Nephron (organoid): ENCODE measurements around the gene CRYGB.

Experiments
- H3K27ac Mint-ChIP-seq, 3 experiments: 2 replicates each; pipeline ENCODE4 v1.8.0; 2020; ENCODE audit warnings: mixed read lengths in 3 of 3, mild to moderate bottlenecking in 2 of 3, moderate library complexity in 1 of 3
- H3K27me3 Mint-ChIP-seq: 2 replicates; pipeline ENCODE4 v1.8.0; 2021; ENCODE audit warnings: low read depth, mild to moderate bottlenecking, moderate library complexity, mixed read lengths
- H3K36me3 Mint-ChIP-seq: 2 replicates; pipeline ENCODE4 v1.8.0; 2020; ENCODE audit warnings: low read depth, mixed read lengths
- H3K4me1 Mint-ChIP-seq: 2 replicates; pipeline ENCODE4 v1.8.0; 2020; ENCODE audit warnings: mixed read lengths
- H3K4me3 Mint-ChIP-seq, 3 experiments: 2 replicates each; pipeline ENCODE4 v1.8.0; 2020; ENCODE audit warnings: mild to moderate bottlenecking in 3 of 3, mixed read lengths in 3 of 3, moderate library complexity in 2 of 3
- H3K9me3 Mint-ChIP-seq: 2 replicates; pipeline ENCODE4 v1.8.0; 2020; ENCODE audit warnings: mixed read lengths
- TF ChIP-seq, protein P1 (sequence below), 3 experiments: fragments of 200-600 bp; sonication (generic); IDR thresholded peaks; one replicate each; pipeline ENCODE4 v1.5.0; 2021; ENCODE audit warnings: antibody characterized with exemption in 3 of 3; ENCODE audit not compliant: unreplicated experiment in 3 of 3

Gene CRYGB

DNA sequence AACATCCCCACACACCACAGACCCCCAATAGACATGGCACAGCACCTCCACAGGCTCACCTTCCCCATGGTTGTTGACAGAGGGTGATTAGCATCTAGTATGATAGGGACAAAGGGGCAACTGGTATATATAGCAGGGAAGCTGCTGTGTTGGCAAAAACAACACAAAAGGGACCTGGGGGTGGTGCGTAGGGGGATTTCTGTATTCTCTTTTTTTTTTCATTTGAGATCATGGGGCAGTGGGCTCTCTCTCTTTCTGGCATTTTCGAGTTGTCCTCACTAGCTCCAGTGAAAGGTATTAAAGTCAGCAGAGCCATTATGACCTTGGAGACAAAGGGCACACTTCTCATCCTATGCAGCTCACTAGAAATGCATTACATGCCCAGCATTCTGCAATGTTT, 17.5 kb upstream of the CRYGB start, which contains the start of gene CRYGA:
TSS of gene CRYGA (minus strand) at position 101 of the 400 bp plus-strand sequence. CDS start at position 68, 33 bp downstream.
- H3K36me3 Mint-ChIP-seq, result no peaks in the 10 kb centered on the region
- no peaks in the 10 kb centered on the region for H3K9me3 Mint-ChIP-seq
- no peak within 1 kb of the TSS for H3K27ac Mint-ChIP-seq
- no peaks in the 10 kb centered on the region for H3K4me1 Mint-ChIP-seq
- TF ChIP-seq, protein P1, sequence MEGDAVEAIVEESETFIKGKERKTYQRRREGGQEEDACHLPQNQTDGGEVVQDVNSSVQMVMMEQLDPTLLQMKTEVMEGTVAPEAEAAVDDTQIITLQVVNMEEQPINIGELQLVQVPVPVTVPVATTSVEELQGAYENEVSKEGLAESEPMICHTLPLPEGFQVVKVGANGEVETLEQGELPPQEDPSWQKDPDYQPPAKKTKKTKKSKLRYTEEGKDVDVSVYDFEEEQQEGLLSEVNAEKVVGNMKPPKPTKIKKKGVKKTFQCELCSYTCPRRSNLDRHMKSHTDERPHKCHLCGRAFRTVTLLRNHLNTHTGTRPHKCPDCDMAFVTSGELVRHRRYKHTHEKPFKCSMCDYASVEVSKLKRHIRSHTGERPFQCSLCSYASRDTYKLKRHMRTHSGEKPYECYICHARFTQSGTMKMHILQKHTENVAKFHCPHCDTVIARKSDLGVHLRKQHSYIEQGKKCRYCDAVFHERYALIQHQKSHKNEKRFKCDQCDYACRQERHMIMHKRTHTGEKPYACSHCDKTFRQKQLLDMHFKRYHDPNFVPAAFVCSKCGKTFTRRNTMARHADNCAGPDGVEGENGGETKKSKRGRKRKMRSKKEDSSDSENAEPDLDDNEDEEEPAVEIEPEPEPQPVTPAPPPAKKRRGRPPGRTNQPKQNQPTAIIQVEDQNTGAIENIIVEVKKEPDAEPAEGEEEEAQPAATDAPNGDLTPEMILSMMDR (IDR thresholded peaks at IDR 0.05; ENCODE audit: unreplicated experiment in 3 of 3), result no peak
- no peaks in the 10 kb centered on the region for H3K27me3 Mint-ChIP-seq
- H3K4me3 Mint-ChIP-seq, result no peak within 1 kb of the TSS

DNA sequence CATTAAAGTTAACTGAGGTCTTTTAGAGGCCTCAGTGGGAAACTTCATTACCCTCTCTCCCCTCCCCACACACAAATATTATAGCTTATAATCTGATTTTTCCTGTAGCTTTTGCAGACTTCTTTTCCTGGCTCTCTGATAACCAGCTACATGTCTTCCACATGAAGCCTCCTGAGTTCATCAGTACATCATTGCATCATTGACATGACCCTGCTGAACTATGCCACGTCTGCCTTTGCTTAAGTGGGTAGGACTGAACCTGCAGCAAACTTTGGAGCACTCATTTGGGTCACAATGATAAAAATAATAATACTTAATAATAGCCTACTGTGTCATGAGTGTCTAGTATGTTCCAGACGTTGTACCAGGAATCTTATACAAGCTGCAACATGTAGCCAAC, 10.5 kb upstream of the CRYGB start:
- Mint-ChIP-seq H3K27ac (no peak overlapping the region), H3K9me3 (no peaks in the 10 kb centered on the region), H3K27me3 (no peaks in the 10 kb centered on the region), H3K36me3 (no peaks in the 10 kb centered on the region), H3K4me1 (no peaks in the 10 kb centered on the region), H3K4me3 (no peak overlapping the region)
- TF ChIP-seq, protein P1 (IDR thresholded peaks at IDR 0.05; ENCODE audit: unreplicated experiment in 3 of 3), result no peak

DNA sequence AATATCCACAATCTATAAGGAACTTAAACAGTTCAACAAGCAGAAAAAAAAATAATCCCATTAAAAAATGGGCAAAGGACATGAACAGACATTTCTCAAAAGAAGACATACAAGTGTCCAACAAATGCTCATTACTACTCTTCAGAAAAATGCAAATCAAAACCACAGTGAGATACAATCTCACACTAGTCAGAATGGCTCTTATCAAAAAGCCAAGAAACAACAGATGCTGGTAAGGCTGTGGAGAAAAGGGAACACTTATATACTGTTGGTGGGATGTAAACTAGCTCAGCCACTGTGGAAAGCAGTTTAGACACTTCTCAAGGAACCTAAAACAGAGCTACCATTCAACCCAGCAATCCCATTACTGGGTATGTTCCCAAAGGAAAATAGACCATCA, 7.2 kb upstream of the CRYGB start:
- no peaks in the 10 kb centered on the region for H3K27me3 Mint-ChIP-seq
- H3K4me1 Mint-ChIP-seq, result no peaks in the 10 kb centered on the region
- TF ChIP-seq, protein P1 (IDR thresholded peaks at IDR 0.05; ENCODE audit: unreplicated experiment in 3 of 3), result no peak
- H3K36me3 Mint-ChIP-seq, result no peaks in the 10 kb centered on the region
- H3K9me3 Mint-ChIP-seq, result peaks cover 9% of the 10 kb centered on the region
- no peak overlapping the region for H3K4me3 Mint-ChIP-seq
- no peak overlapping the region for H3K27ac Mint-ChIP-seq

DNA sequence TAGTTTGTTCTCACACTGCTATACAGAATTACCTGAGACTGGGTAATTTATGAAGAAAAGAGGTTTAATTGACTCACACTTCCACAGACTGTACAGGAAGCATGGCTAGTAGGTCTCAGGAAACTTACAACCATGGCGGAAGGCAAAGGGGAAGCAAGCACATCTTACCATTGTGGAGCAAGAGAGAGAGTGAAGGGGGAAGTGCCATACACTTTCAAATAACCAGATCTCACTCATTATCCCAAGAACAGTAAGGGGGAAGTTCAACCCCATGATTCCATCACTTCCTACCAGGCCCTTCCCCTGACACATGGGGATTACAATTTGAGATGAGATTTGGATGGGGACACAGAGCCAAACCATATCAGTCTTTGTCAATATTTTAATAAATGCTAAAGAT, 5.0 kb upstream of the CRYGB start:
- Mint-ChIP-seq H3K27me3 (peaks cover 4% of the 10 kb centered on the region), H3K4me1 (no peaks in the 10 kb centered on the region), H3K4me3 (no peak overlapping the region), H3K27ac (no peak overlapping the region), H3K36me3 (no peaks in the 10 kb centered on the region), H3K9me3 (peaks cover 9% of the 10 kb centered on the region)
- TF ChIP-seq, protein P1 (IDR thresholded peaks at IDR 0.05; ENCODE audit: unreplicated experiment in 3 of 3), result no peak

DNA sequence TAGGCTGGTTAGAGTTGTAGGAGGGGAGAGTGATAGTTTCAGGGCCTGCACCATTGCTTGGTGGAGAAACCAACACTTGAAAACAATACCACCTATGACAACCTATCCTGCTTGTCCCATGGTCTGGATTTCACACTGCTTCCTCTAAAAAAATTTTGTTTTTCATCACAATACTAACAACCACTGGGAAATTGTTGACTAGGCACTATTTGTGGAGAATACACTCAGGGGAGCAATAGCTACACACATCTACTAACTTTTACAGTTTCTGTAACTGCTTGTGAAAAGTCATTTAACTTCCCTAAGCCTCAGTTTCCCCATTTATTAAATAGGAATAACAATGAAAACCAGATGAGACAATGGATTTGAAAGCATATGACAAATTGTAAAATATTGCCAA, 4.1 kb upstream of the CRYGB start:
- Mint-ChIP-seq H3K27ac (no peak overlapping the region), H3K36me3 (no peaks in the 10 kb centered on the region), H3K4me3 (no peak overlapping the region), H3K27me3 (peaks cover 4% of the 10 kb centered on the region), H3K9me3 (peaks cover 9% of the 10 kb centered on the region), H3K4me1 (no peaks in the 10 kb centered on the region)
- TF ChIP-seq, protein P1 (IDR thresholded peaks at IDR 0.05; ENCODE audit: unreplicated experiment in 3 of 3), result no peak

DNA sequence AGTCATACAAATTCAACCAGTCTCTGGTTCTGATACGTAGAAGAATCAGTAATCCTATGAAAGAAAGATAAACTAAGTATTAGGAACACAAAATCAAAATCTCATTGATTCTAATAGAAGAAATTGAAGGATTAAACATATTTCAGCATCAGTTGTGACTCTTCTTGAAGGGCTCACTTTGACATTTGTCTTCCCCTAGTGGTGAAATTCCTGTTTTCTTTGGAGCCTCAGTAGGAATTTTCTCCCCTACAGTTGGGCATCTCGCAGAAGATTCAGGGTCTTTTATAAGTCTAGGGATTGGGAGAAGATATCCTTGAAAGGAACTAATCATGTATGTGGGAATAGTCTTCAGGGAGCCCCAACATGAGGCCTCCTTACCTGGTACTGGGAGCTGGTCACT, 2.8 kb upstream of the CRYGB start:
- Mint-ChIP-seq H3K4me3 (no peak overlapping the region), H3K4me1 (peaks cover 4% of the 10 kb centered on the region), H3K9me3 (peaks cover 9% of the 10 kb centered on the region), H3K27ac (no peak overlapping the region), H3K36me3 (no peaks in the 10 kb centered on the region), H3K27me3 (peaks cover 4% of the 10 kb centered on the region)
- TF ChIP-seq, protein P1 (IDR thresholded peaks at IDR 0.05; ENCODE audit: unreplicated experiment in 3 of 3), result no peak
